ENCODE results near the gene CDX2. TPM values are rescaled to one million over a fixed set of nuclear protein-coding genes. Genes with fewer than 3 reads are reported as not detected.
"Not testable (repeated sequence)": the region's sequence is repeated elsewhere in the genome, so short reads cannot be mapped to it uniquely, and the experiment has no call there.

CDX2 gene
- total RNA-seq (2014; rRNA removed; shearing (Covaris generic)): 0.37 and 0.41 TPM in 2 replicates

GRCh38 chr13:27969082-27969865 is at the start of gene CDX2:
TSS of gene CDX2 (minus strand) at chr13:27969315. CDS start at chr13:27969006, 309 bp downstream.
- no peak for DNase-seq (ENCODE audit: low spot score)
- in situ Hi-C loops (cut with HindIII; ENCODE audit: low sequenced_read_pairs): no loop called here

GRCh38 chr13:28014301-28014700 is 45.2 kb upstream of the CDX2 start:
- DNase-seq (ENCODE audit: low spot score): no peak
- in situ Hi-C loops (cut with HindIII; ENCODE audit: low sequenced_read_pairs): no loop called here

- no peak for DNase-seq (ENCODE audit: low spot score)
- in situ Hi-C loops (cut with HindIII; ENCODE audit: low sequenced_read_pairs): no loop called here
These were observed 44.4 kb upstream of the CDX2 start for GRCh38 chr13:28013482-28013881.

GRCh38 chr13:28012896-28013295 is 43.8 kb upstream of the CDX2 start:
- in situ Hi-C loops (cut with HindIII; ENCODE audit: low sequenced_read_pairs): no loop called here
- DNase-seq (ENCODE audit: low spot score): no peak

- in situ Hi-C loops (cut with HindIII; ENCODE audit: low sequenced_read_pairs): no loop called here
These were observed 43.3 kb upstream of the CDX2 start for GRCh38 chr13:28012383-28012782.

GRCh38 chr13:28010046-28010445 is 40.9 kb upstream of the CDX2 start:
- no peak for DNase-seq (ENCODE audit: low spot score)
- in situ Hi-C loops (cut with HindIII; ENCODE audit: low sequenced_read_pairs): no loop called here

More at GRCh38 chr13:28012383-28012782, 43.3 kb upstream of the CDX2 start:
- no peak for DNase-seq (ENCODE audit: low spot score)

GRCh38 chr13:28005016-28005415 is 35.9 kb upstream of the CDX2 start:
- DNase-seq (ENCODE audit: low spot score); in situ Hi-C loops (cut with HindIII; ENCODE audit: low sequenced_read_pairs): not testable (repeated sequence)

GRCh38 chr13:28002886-28003698 is 34.0 kb upstream of the CDX2 start:
- in situ Hi-C loops (cut with HindIII; ENCODE audit: low sequenced_read_pairs): no loop called here

GRCh38 chr13:28001837-28002473 is 32.8 kb upstream of the CDX2 start:
- in situ Hi-C loops (cut with HindIII; ENCODE audit: low sequenced_read_pairs): no loop called here
- DNase-seq (ENCODE audit: low spot score): no peak

More at GRCh38 chr13:28002886-28003698, 34.0 kb upstream of the CDX2 start:
- DNase-seq (ENCODE audit: low spot score): no peak

- in situ Hi-C loops (cut with HindIII; ENCODE audit: low sequenced_read_pairs): no loop called here
- DNase-seq (ENCODE audit: low spot score): no peak
These were observed 31.9 kb upstream of the CDX2 start for GRCh38 chr13:28001049-28001448.

- peak; percentile 47 for DNase-seq (ENCODE audit: low spot score)
These were observed 31.5 kb upstream of the CDX2 start for GRCh38 chr13:28000567-28000966.

GRCh38 chr13:27997904-27998522 is 28.9 kb upstream of the CDX2 start:
- in situ Hi-C loops (cut with HindIII; ENCODE audit: low sequenced_read_pairs): no loop called here
- DNase-seq (ENCODE audit: low spot score): peak; percentile 22

More at GRCh38 chr13:28000567-28000966, 31.5 kb upstream of the CDX2 start:
- in situ Hi-C loops (cut with HindIII; ENCODE audit: low sequenced_read_pairs): no loop called here

GRCh38 chr13:27991881-27992280 is 22.8 kb upstream of the CDX2 start:
- in situ Hi-C loops (cut with HindIII; ENCODE audit: low sequenced_read_pairs): no loop called here
- no peak for DNase-seq (ENCODE audit: low spot score)

GRCh38 chr13:27988520-27988919 is 19.4 kb upstream of the CDX2 start, which contains the start of gene URAD:
TSS of gene URAD (minus strand) at chr13:27988693. CDS start at chr13:27988637, 56 bp downstream.
- in situ Hi-C loops (cut with HindIII; ENCODE audit: low sequenced_read_pairs): no loop called here
- DNase-seq (ENCODE audit: low spot score): no peak

GRCh38 chr13:27985600-27985999 is 16.5 kb upstream of the CDX2 start:
- DNase-seq (ENCODE audit: low spot score): no peak
- in situ Hi-C loops (cut with HindIII; ENCODE audit: low sequenced_read_pairs): no loop called here

- in situ Hi-C loops (cut with HindIII; ENCODE audit: low sequenced_read_pairs): no loop called here
- no peak for DNase-seq (ENCODE audit: low spot score)
These were observed 13.2 kb upstream of the CDX2 start for GRCh38 chr13:27982361-27982760.

GRCh38 chr13:27981006-27981708 is 12.0 kb upstream of the CDX2 start:
- in situ Hi-C loops (cut with HindIII; ENCODE audit: low sequenced_read_pairs): no loop called here
- DNase-seq (ENCODE audit: low spot score): no peak

GRCh38 chr13:27980280-27980998 is 11.3 kb upstream of the CDX2 start:
- no peak for DNase-seq (ENCODE audit: low spot score)
- in situ Hi-C loops (cut with HindIII; ENCODE audit: low sequenced_read_pairs): no loop called here

All from G401 (cell line).